Osteoblast (primary cell): ENCODE measurements around the gene TAF12. TPM values are rescaled to one million over a fixed set of nuclear protein-coding genes. Genes with fewer than 3 reads are reported as not detected.
"Not testable (repeated sequence)": the region's sequence is repeated elsewhere in the genome, so short reads cannot be mapped to it uniquely, and the experiment has no call there.

Source experiments
- DNase-seq: peaks from one replicate; pipeline ENCODE4 v3.0.0; 2011; ENCODE audit warnings: low spot score, mixed read lengths; ENCODE audit not compliant: insufficient read length; ENCODE audit errors: missing footprints
- H2AFZ ChIP-seq: 2 replicates; pipeline ENCODE4 v1.6.0; 2011; ENCODE audit warnings: mild to moderate bottlenecking, low read length
- H3K27ac ChIP-seq: 2 replicates; pipeline ENCODE4 v1.5.1; 2011; ENCODE audit warnings: mild to moderate bottlenecking, low read depth, low read length, moderate library complexity
- H3K27me3 ChIP-seq: 2 replicates; pipeline ENCODE4 v1.6.0; 2012; ENCODE audit warnings: mild to moderate bottlenecking, control low read depth, inconsistent platforms, low read length, moderate library complexity; ENCODE audit not compliant: insufficient read depth
- H3K36me3 ChIP-seq: 2 replicates; pipeline ENCODE4 v1.5.1; 2011; ENCODE audit warnings: mild to moderate bottlenecking, low read length, control low read depth, moderate library complexity; ENCODE audit not compliant: insufficient read depth
- H3K4me1 ChIP-seq: 2 replicates; pipeline ENCODE4 v1.5.1; 2011; ENCODE audit warnings: mild to moderate bottlenecking, low read length, control low read depth, moderate library complexity; ENCODE audit not compliant: insufficient read depth
- H3K4me2 ChIP-seq: 2 replicates; pipeline ENCODE4 v1.6.0; 2011; ENCODE audit warnings: mild to moderate bottlenecking, low read length; ENCODE audit not compliant: insufficient read depth
- H3K4me3 ChIP-seq: fragments of 200-600 bp; sonication (generic); 3 replicates; pipeline ENCODE4 v1.5.1; 2012; ENCODE audit warnings: mild to moderate bottlenecking, low read length, inconsistent platforms; ENCODE audit not compliant: insufficient read depth
- H3K79me2 ChIP-seq: 2 replicates; pipeline ENCODE4 v1.6.0; 2012; ENCODE audit warnings: mild to moderate bottlenecking, low read length, control low read depth, inconsistent platforms; ENCODE audit not compliant: insufficient read depth
- H3K9me3 ChIP-seq: 2 replicates; pipeline ENCODE4 v1.5.1; 2011; ENCODE audit warnings: low read depth, low read length, control low read depth
- H4K20me1 ChIP-seq: 2 replicates; pipeline ENCODE4 v1.6.0; 2012; ENCODE audit warnings: mild to moderate bottlenecking, low read length, control low read depth; ENCODE audit not compliant: insufficient read depth
- total RNA-seq: library from RNA; depleted of rRNA; stranded (reverse); fragments of >200 nt; gene quantifications from 2 replicates; pipeline ENCODE4 v1.2.3, GENCODE V29; 2012
- TF ChIP-seq, protein P1 (sequence below): IDR thresholded peaks from 2 replicates; pipeline ENCODE4 v1.5.1; 2011; ENCODE audit warnings: mild to moderate bottlenecking, low read depth, low read length, moderate library complexity; ENCODE audit errors: extremely low read depth

TAF12 gene
- total RNA-seq, 1 donor, result 29.0 TPM

DNA sequence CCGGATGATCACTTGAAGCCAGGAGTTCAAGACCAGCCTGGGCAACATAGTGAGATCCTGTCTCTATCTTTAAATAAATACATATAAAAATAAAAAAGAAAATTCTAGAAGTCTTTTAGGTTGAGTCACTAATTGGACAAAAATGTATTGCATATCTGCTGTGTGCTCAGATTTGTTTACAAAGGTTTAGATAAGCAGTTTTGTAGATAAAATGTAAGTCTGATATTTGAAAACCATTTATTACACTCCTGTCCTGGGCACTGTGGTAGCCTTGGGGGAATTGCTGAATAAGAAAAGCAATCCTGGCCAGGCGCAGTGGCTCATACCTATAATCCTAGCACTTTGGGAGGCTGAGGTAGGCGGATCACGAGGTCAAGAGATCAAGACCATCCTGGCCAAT is 37.3 kb upstream of the TAF12 start:
- H3K27me3 ChIP-seq, result no peaks in the 10 kb centered on the region
- H3K79me2 ChIP-seq, result peaks cover 18% of the 10 kb centered on the region
- peaks cover 3% of the 10 kb centered on the region for H3K4me1 ChIP-seq
- TF ChIP-seq, protein P1, sequence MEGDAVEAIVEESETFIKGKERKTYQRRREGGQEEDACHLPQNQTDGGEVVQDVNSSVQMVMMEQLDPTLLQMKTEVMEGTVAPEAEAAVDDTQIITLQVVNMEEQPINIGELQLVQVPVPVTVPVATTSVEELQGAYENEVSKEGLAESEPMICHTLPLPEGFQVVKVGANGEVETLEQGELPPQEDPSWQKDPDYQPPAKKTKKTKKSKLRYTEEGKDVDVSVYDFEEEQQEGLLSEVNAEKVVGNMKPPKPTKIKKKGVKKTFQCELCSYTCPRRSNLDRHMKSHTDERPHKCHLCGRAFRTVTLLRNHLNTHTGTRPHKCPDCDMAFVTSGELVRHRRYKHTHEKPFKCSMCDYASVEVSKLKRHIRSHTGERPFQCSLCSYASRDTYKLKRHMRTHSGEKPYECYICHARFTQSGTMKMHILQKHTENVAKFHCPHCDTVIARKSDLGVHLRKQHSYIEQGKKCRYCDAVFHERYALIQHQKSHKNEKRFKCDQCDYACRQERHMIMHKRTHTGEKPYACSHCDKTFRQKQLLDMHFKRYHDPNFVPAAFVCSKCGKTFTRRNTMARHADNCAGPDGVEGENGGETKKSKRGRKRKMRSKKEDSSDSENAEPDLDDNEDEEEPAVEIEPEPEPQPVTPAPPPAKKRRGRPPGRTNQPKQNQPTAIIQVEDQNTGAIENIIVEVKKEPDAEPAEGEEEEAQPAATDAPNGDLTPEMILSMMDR, result no peak
- H3K36me3 ChIP-seq, result peaks cover 6% of the 10 kb centered on the region
- no peak overlapping the region for H3K27ac ChIP-seq
- no peak overlapping the region for H3K4me3 ChIP-seq
- DNase-seq, result no peak
- H3K9me3 ChIP-seq, result no peaks in the 10 kb centered on the region
- H3K4me2 ChIP-seq, result no peak overlapping the region
- no peaks in the 10 kb centered on the region for H4K20me1 ChIP-seq
- no peak overlapping the region for H2AFZ ChIP-seq

DNA sequence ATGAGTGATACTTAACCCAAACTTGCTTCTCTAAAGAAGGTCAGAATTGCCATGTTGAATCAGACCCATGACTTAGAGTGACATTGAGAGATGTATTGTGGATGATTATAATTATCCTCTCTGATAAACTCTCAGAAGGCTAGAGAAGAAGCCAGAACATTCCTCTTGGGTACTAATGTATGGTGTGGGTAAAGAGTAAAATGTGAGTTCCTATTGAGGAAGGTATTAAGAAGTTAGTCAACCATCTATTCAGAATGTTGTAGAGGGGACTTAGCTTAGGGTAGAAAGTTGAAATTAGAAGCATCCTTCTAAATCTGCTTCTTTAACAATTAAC is 33.0 kb upstream of the TAF12 start:
- peak; percentile 78 for DNase-seq
- Histone ChIP-seq H3K4me2 (no peak overlapping the region), H3K36me3 (no peaks in the 10 kb centered on the region), H3K27ac (no peak overlapping the region), H3K27me3 (no peaks in the 10 kb centered on the region), H4K20me1 (peaks cover 3% of the 10 kb centered on the region), H3K4me1 (peaks cover 4% of the 10 kb centered on the region), H2AFZ (no peak overlapping the region), H3K79me2 (peaks cover 23% of the 10 kb centered on the region), H3K4me3 (no peak overlapping the region), H3K9me3 (no peaks in the 10 kb centered on the region)
- TF ChIP-seq, protein P1, result no peak

DNA sequence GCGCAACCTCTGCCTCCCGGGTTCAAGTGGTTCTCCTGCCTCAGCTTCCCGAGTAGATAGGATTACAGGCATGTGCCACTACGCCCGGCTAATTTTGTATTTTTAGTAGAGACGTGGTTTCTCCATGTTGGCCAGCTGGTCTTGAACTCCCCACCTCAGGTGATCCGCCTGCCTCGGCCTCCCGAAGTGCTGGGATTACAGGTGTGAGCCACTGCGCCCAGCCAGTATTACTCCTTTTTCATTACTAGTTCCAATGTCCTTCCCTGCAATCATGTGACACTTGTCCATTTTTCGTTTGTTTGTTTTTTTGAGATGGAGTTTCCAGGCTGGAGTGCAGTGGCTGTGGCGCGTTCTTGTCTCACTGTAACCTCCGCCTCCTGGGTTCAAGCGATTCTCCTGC is 30.1 kb upstream of the TAF12 start:
- not testable (repeated sequence) for H2AFZ ChIP-seq, H4K20me1 ChIP-seq, H3K9me3 ChIP-seq, H3K4me3 ChIP-seq, H3K27ac ChIP-seq, H3K4me2 ChIP-seq, DNase-seq, H3K36me3 ChIP-seq, H3K27me3 ChIP-seq
- peaks cover 39% of the 10 kb centered on the region for H3K79me2 ChIP-seq
- H3K4me1 ChIP-seq, result peaks cover 18% of the 10 kb centered on the region

DNA sequence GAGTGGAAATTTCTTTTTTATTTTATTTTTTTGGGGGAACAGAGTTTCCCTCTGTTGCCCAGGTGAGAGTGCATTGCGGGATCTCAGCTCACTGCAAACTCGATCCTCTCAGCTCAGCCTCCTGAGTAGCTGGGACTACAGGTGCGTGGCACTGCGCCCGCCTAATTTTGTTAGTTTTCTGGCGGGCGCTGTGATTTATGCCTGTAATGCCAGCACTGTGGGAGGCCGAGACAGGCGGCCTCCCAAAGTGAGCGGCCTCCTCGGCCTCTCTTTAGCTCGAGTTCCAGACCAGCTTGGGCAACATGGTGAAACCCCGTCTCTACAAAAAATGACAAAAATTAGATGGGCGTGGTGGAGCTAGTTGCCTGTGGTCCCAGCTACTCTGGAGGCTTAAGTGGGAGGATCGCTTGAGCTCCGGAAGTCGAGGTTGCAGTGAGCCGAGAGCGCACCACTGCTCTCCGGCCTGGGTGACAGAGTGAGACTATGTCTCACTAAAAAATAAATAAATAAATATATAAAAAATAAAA is 28.4 kb upstream of the TAF12 start:
- TF ChIP-seq, protein P1, result no peak

More for the DNA sequence above, 28.4 kb upstream of the TAF12 start:
- Histone ChIP-seq H3K27me3 (no peaks in the 10 kb centered on the region), H3K9me3 (no peaks in the 10 kb centered on the region), H2AFZ (no peak overlapping the region), H3K79me2 (peaks cover 36% of the 10 kb centered on the region), H3K4me2 (no peak overlapping the region), H3K4me3 (no peak overlapping the region), H3K36me3 (no peaks in the 10 kb centered on the region), H3K4me1 (peaks cover 21% of the 10 kb centered on the region), H4K20me1 (peaks cover 3% of the 10 kb centered on the region), H3K27ac (no peak overlapping the region)
- DNase-seq, result no peak
